Transverse colon (tissue), 4 donors: ENCODE measurements around the gene SPINK5. TPM values are rescaled to one million over a fixed set of nuclear protein-coding genes. Genes with fewer than 3 reads are reported as not detected.

Experiments used
- DNase-seq: peaks from one replicate; pipeline ENCODE4 v3.0.0-alpha.2; 2019
- H3K27ac ChIP-seq, 4 donors: fragments of 200-600 bp; sonication (generic); 2 replicates each; pipeline ENCODE4 v1.5.1; 2016 to 2018; ENCODE audit warnings: inconsistent platforms in 4 of 4
- H3K27me3 ChIP-seq: fragments of 200-600 bp; sonication (generic); 2 replicates; pipeline ENCODE4 v1.5.1; 2017; ENCODE audit warnings: inconsistent platforms
- H3K36me3 ChIP-seq, 4 donors: fragments of 200-600 bp; sonication (generic); 2 replicates each; pipeline ENCODE4 v1.5.1; 2017 to 2019; ENCODE audit warnings: inconsistent platforms in 4 of 4
- H3K4me1 ChIP-seq, 4 donors: fragments of 200-600 bp; sonication (generic); 2 replicates each; pipeline ENCODE4 v1.5.1; 2017 to 2020; ENCODE audit warnings: inconsistent platforms in 4 of 4
- H3K4me3 ChIP-seq, 4 donors: fragments of 200-600 bp; sonication (generic); 1 replicate in 1 of 4; 2 replicates in 3 of 4; pipeline versions ENCODE4 v1.5.1 to v1.6.1; 2017 to 2019; ENCODE audit warnings: inconsistent platforms in 4 of 4
- H3K9me3 ChIP-seq, 2 donors: fragments of 200-600 bp; sonication (generic); 2 replicates each; pipeline ENCODE4 v1.5.1; 2017 to 2019; ENCODE audit warnings: inconsistent platforms in 2 of 2
- CTCF ChIP-seq, 5 experiments: fragments of 200-600 bp in 3 of 5; fragments of 450-650 bp in 2 of 5; sonication (generic) in 3 of 5; IDR thresholded peaks; 1 replicate in 2 of 5; 2 replicates in 3 of 5; pipeline ENCODE4 v1.5.1; 2016 to 2017; ENCODE audit warnings: antibody characterized with exemption in 5 of 5, inconsistent platforms in 3 of 5, mild to moderate bottlenecking in 2 of 5, moderate library complexity in 1 of 5
- EP300 ChIP-seq: sonication (generic); formaldehyde crosslinking; IDR thresholded peaks from one replicate; pipeline ENCODE4 v1.6.1; 2017; ENCODE audit warnings: antibody characterized with exemption, low read depth
- POLR2A ChIP-seq: fragments of 450-650 bp; IDR thresholded peaks from one replicate; pipeline ENCODE4 v1.6.1; 2016; ENCODE audit warnings: antibody characterized with exemption, mild to moderate bottlenecking, moderate library complexity
- POLR2AphosphoS5 ChIP-seq, 3 donors: sonication (generic); formaldehyde crosslinking; IDR thresholded peaks; one replicate each; pipeline ENCODE4 v1.6.1; 2016; ENCODE audit warnings: antibody characterized with exemption in 3 of 3
- WGBS, 2 donors: methylation state at CpG; one replicate each; pipeline ENCODE4 v1.1.5; 2018; ENCODE audit warnings: low coverage in 1 of 2; 5-methylcytosine and 5-hydroxymethylcytosine counted together
- in situ Hi-C, 4 donors: fragments of 200-750 bp; cut with MboI; loops; one replicate each; pipeline versions ENCODE4 v1.15.0 to v1.15.1; 2017; ENCODE audit warnings: low sequenced_read_pairs in 3 of 4, low pct_ligation_motif_present in 1 of 4, low pct_unique_long_range_greater_than_20kb in 1 of 4
- intact Hi-C: fragments of 100-400 bp; cut with DNase I; formaldehyde crosslinking; loops from one replicate; pipeline ENCODE4 v1.15.1; 2023; ENCODE audit warnings: low total_unique reads
- total RNA-seq, 4 donors: library from RNA; depleted of rRNA; stranded (reverse); fragments of >200 nt; gene quantifications; one replicate each; pipeline ENCODE4 v1.1.0, GENCODE V29; 2016

SPINK5 gene
- 1 to 10 TPM; 2.6 to 7.1 (median 4.1) TPM for total RNA-seq

GRCh38 chr5:148063861-148064260 lies at the start of gene SPINK5:
Gene SPINK5, plus strand, starts transcription at chr5:148063980. Its CDS starts 65 bp downstream, at chr5:148064045.
- DNase-seq = no peak
- intact Hi-C loops (no loop called here), in situ Hi-C loops (no loop called here)
- Histone ChIP-seq H3K4me3 (no peak within 1 kb of the TSS), H3K27ac (no peak within 1 kb of the TSS), H3K27me3 (no peaks in the 10 kb centered on the region), H3K36me3 (no peaks in the 10 kb centered on the region), H3K4me1 (no peaks in the 10 kb centered on the region), H3K9me3 (no peaks in the 10 kb centered on the region)
- TF ChIP-seq POLR2A (no peak), EP300 (no peak), CTCF (IDR thresholded peaks at IDR 0.05) (no peak), POLR2AphosphoS5 (IDR thresholded peaks at IDR 0.05) (no peak)
- WGBS, 2 donors = 79 to 100% methylated on average over 1 to 5 of the region's 5 CpGs

- WGBS, 2 donors = 71 to 94% methylated on average over 1 to 3 of the region's 3 CpGs
These were observed 49.5 kb upstream of the SPINK5 start for GRCh38 chr5:148014276-148014675.

GRCh38 chr5:148020257-148020988 lies 43.4 kb upstream of the SPINK5 start:
- no peak for DNase-seq
- no peaks in the 10 kb centered on the region for H3K4me1 ChIP-seq
- intact Hi-C loops (no loop called here), in situ Hi-C loops (no loop called here)
- H3K27me3 ChIP-seq = no peaks in the 10 kb centered on the region
- H3K27ac ChIP-seq = no peak overlapping the region
- H3K36me3 ChIP-seq = no peaks in the 10 kb centered on the region
- TF ChIP-seq CTCF (IDR thresholded peaks at IDR 0.05) (no peak), POLR2AphosphoS5 (IDR thresholded peaks at IDR 0.05) (no peak), EP300 (no peak), POLR2A (no peak)
- no peaks in the 10 kb centered on the region for H3K9me3 ChIP-seq
- no peak overlapping the region for H3K4me3 ChIP-seq
- WGBS, 2 donors = 72 to 75% methylated on average over 3 of the region's 3 CpGs

More at GRCh38 chr5:148014276-148014675, 49.5 kb upstream of the SPINK5 start:
- Histone ChIP-seq H3K27me3 (no peaks in the 10 kb centered on the region), H3K9me3 (no peaks in the 10 kb centered on the region), H3K27ac (no peak overlapping the region), H3K36me3 (no peaks in the 10 kb centered on the region), H3K4me3 (no peak overlapping the region), H3K4me1 (no peaks in the 10 kb centered on the region)
- no peak for DNase-seq
- in situ Hi-C loops = no loop called here
- no peak for TF ChIP-seq EP300
- no peak for TF ChIP-seq POLR2A
- no peak for TF ChIP-seq CTCF (IDR thresholded peaks at IDR 0.05)
- TF ChIP-seq POLR2AphosphoS5 (IDR thresholded peaks at IDR 0.05) = no peak
- intact Hi-C loops = no loop called here

- WGBS, 2 donors = 58 to 62% methylated on average over 3 of the region's 3 CpGs
- intact Hi-C loops (no loop called here), in situ Hi-C loops (no loop called here)
- Histone ChIP-seq H3K4me3 (no peak overlapping the region), H3K27me3 (no peaks in the 10 kb centered on the region), H3K27ac (no peak overlapping the region), H3K36me3 (no peaks in the 10 kb centered on the region), H3K4me1 (no peaks in the 10 kb centered on the region), H3K9me3 (no peaks in the 10 kb centered on the region)
- DNase-seq = no peak
- TF ChIP-seq CTCF (IDR thresholded peaks at IDR 0.05) (no peak), POLR2A (no peak), POLR2AphosphoS5 (IDR thresholded peaks at IDR 0.05) (no peak), EP300 (no peak)
These were observed 36.3 kb upstream of the SPINK5 start for GRCh38 chr5:148027505-148027904.
